MM.1S (cell line): ENCODE data around the gene TCL1A.

Experiments
- CTCF ChIP-seq: fragments of 300-600 bp; sonication (generic); IDR thresholded peaks from 2 replicates; pipeline ENCODE4 v1.5.1; 2016; ENCODE audit warnings: antibody characterized with exemption, low read length, mixed read lengths
- EZH2 ChIP-seq: fragments of 300-600 bp; sonication (generic); optimal IDR thresholded peaks from 2 replicates; pipeline ENCODE3; 2017; ENCODE audit warnings: low read depth, mild to moderate bottlenecking, antibody characterized with exemption, low read length, mixed read lengths
- EZH2phosphoT487 ChIP-seq: fragments of 300-600 bp; sonication (generic); IDR thresholded peaks from 2 replicates; pipeline ENCODE4 v1.6.1; 2018; ENCODE audit warnings: antibody characterized with exemption, low read length

GRCh38 chr14:95679148-95679815 lies 34.6 kb downstream of the TCL1A start:
- TF ChIP-seq CTCF (no peak), EZH2 (no peak), EZH2phosphoT487 (no peak)
